GM19035 (cell line): Measurements from ENCODE around the gene NRF1.
"Not testable (repeated sequence)": the region's sequence is repeated elsewhere in the genome, so short reads cannot be mapped to it uniquely, and the experiment has no call there.

Experiments
- ATAC-seq: cut with Tn5 transposase; IDR thresholded peaks from one replicate; pipeline ENCODE4 v1.9.1; 2021; ENCODE audit not compliant: unreplicated experiment

NRF1 gene

DNA sequence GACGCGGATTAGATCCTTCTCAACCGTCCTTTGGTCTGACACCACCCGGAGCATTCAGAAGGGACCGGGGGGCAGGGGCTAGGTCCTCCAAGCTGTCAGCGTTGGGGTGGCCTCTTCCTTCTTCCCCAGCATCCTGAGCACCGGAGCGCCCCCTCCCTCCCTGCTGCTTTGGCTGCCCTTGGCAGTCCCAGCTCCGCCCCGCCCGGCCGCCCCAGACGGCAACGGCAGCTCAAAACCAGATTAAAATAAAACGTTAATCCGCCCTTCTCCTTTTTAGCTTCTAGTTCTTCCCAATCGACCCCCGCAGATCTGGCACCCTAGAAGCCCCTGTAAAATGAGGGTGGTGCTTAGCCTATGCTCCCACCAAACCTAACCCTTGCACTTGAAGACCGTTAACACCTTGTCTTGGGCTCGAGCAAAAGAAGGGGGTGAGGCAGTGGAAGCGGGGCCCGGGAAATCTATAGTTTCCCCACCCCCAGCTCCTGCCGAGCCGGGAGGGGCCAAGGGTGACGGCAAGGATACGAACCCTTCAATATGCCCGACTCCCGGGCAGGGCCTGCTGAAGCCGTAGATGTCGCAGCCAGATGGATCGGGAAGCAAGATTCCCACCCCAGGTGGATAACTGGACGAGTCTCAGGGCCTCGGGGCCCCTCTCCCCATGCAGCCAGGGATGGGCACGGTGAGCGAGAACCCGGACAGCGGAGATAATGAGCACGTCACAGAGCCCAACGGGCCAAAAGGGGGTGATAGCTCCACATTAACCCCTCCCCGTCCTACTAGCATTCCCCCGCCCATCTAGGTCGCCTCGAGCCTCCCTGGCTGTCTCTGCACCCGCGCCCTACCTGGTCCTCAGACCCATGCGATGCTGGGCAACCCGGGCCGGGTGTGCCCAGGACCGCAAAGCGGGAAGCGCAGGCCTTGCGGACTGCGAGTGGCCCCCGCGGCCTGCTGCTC is 169.7 kb downstream of the NRF1 start:
- ATAC-seq = no peak

DNA sequence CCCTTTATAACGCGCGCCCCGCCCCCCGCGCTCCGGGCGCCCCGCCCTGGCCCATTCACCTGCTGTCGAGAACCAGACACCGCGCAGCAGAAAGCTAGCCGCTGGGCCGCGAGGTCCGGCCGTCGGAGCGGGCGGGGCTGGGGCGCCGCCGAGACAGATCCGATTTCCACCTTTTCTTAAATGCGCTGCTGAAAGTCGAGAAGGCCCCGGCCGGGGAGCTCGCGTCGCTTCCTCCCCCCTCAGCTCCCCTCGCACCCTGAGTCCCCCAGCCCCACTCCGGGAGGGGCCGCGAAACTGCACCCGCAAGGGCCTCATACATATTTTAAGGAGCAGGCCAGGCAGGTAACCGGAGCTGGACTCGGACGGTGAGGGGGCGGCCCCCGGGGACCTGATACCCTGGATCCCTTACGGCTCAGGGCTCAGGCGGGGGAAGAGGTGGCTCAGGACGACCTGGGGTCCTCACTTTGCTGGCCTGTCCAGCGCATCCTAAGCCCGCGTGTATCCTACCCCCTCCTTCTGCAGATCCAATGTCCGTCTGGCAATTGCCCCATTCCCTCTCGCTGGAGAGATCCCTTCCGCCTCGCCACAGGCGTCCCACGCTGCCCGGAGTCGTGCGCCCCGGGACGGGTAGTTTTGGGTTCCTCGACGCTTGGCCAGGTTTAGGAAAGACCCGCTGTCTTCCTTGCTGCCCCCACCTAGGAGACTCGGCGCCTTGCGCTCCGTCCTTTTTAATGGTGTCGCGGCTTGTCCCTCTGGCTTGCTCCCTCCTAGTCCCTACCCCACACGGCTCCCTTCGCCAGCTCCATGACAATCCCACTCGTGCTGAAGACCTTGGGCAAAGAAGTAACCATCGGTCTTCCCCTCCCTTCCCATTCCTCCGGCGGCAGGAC is 170.7 kb downstream of the NRF1 start:
- ATAC-seq = no peak

DNA sequence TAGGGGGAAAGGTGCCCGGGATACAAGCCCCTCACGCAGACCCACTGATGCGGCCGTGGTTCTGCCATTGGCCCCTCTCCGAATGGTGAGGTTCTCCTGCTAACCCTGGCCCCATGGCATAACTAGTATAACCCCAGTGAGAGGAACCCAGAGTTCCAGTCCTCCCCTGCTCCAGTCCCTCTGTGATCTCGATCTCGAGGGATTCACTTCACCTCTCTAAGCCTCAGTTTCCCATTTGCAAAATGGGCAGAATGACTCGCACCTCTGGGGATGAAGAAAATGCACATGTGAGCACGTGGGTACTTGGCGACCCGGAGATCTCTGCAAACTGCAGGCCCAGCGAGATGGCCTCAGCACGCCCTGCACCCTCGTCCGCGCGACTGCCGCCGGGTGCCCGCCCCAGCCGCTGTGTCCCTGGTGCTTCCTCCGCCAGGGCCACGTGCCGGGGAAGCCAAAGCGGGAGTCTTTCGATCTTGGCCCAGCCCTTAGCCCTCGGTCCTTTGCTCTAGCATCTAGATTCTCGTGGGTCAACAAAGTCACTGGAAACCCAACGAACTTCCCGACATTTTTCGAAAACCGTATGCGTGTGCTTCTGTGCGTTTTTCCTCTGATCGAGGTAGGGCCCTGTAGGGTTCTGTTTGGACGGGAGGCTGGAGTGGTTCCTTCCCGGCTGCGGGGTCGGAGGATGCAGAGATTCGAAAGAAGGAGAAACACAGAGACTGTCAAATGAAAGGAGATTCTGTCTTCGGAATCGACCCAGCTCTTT is 171.5 kb downstream of the NRF1 start:
- ATAC-seq = no peak

DNA sequence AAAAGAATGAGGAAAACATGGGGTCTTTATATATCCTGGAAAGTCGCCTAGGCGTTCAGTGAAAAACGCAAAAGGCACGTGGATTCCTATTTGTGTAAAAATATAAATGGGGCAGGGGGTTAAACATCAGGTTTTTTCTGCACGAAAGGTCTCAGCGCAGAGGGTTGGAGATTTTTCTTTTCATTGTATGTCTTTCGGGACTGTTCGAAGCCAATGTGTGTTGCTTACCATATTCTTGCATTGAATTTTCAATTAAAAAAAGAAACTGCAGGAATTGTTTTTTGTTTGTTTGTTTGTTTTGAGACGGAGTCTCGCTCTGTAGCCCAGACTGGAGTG is 172.0 kb downstream of the NRF1 start:
- no peak for ATAC-seq

DNA sequence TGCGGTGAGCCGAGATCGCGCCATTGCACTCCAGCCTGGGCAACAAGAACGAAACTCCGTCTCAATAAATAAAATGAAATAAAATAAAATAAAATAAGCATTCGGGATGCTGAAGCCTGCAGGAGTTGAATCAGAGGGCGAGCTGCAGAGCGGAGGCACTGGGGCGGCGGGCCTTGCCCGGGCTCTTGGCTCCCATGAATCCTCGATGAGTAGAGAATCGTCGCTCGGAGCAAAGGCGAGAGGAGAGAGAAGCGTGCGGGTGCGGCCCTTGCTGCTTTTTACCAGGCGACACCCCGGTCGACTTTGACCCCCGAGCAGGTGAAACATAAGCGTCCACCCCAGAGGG is 172.9 kb downstream of the NRF1 start:
- ATAC-seq = no peak

DNA sequence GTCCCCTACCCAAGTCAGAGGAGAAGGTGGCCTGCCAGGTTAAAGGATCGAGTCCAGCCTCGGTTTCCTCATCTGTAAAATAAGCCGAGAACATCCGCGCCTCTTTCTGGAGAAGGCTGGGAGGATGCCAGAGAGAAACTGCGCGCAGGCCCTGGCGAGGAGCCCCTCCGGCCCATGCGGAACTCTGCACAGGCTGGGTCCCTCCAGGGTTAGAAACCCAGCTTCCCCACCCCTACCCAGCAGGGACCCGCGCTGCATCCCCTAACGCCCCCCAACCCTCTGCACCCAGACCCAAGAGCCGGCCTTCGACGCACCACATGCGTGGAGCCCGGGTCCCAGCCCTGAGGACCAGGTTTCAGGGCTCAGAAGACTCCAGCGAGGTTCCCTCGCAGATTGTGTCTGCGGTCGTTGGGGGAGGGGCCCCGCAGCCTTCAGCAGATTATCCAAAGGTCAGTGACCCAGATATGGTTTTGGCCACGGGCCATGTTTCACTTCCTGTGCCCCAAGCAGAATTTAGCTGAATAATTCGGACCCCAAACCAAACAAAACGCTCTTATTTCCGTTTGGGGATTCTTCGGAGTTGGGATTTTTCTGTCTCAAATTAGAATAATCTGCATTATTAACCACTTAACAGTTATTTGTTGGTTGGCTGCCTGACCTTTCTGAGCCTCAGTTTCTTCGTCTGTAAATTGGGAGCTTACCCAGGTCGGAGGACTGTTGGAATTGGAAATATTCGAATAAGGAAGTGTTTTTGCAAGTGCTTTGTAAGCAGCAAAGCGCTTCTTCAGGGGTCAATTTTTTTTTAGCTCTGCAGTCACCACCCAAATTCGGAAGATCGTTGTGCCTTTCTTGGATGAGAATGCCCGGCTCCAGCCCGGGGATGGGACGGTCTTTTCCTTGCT is 173.5 kb downstream of the NRF1 start:
- no peak for ATAC-seq

DNA sequence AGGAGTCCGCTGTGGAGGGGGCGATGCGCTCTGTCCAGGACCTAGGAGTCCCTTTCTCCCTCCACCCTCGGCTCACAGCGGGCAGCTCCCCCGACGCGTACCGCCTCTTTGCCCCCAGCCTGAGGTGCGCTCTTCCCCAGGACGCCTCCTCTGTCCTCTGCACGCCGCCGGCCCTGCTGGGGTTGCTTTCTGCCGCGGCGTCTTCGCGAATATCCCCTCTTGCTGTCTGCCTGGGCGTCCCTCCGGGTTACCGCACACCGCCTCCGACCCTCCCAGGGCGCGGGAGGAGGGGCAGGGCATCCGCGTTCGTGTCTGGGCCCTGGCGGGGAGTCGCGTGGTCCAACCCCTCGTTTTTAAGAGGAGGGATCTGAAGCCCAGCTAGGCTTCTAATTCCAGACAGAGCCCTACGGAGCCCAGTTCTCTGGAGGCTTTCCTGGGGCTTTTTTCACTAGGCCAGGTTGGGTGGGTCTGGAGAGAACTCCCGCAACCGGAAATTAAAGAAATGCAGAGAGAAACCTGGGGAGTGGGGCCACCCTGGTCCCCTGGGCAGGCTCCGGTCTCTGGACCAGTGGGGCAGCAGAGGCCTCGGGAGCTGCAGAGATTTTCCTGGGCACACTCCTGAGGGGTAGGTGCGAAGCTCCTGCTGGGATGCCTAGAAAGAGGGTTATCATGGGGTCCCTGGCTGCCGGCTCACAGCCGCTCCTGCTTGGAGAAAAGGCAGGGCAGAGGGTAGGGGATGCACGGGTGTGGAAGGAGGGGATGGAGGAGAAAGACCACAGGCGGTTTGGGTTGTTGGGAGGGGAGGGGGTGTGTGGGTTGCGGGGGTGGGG is 174.4 kb downstream of the NRF1 start:
- no peak for ATAC-seq

DNA sequence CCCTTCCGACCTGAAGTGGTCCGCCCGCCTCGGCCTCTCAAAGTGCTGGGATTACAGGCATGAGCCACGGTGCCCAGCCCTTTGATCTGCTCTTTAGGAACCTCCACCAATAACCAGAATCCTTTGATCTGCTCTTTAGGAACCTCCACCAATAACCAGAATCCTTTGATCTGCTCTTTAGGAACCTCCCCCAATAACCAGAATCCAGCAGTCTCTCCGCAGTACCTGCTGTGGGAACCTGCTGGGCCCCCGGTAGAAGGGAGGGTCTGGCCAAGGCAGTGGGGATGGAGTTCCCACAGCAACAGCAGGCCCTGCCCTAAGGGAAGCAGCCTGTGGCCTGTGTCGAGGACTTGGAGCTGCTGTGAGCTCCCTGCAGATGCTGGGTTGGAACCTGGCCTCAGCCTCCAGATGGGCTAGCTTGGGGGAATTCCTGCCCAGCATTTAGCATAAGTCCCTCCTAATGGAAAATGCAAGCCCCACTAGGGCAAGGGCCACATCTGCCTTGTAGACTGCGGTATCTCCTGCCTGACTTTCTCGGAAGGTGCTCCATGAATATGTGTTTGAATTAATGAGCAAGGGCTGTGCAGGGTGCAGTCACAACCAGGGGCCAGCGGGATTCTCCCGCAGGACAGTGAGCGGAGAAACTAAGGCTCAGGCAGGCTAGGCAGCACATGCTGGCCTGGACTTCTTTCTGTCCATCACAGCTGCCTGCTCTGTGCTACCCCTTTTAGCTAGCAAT is 175.5 kb downstream of the NRF1 start:
- no peak for ATAC-seq

DNA sequence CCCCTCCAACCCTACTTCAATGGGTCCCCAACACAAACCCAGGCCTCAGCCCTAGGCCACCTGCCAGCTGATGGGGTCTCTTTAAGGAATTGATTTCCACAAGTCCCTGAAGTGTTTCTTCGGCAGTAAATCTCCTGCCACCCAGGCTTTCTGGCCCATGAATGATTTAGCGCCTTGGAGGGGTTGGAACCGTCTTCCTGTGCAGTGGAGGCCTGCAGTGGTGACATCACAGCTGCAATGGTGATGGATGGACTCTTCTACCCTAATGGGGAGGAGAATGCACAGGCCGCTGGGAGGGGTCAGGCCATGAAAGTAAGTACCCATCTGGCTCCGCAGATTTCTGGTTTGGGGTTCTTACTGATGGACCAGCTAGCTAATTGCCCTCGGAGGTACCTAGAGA is 177.5 kb downstream of the NRF1 start:
- ATAC-seq = no peak

DNA sequence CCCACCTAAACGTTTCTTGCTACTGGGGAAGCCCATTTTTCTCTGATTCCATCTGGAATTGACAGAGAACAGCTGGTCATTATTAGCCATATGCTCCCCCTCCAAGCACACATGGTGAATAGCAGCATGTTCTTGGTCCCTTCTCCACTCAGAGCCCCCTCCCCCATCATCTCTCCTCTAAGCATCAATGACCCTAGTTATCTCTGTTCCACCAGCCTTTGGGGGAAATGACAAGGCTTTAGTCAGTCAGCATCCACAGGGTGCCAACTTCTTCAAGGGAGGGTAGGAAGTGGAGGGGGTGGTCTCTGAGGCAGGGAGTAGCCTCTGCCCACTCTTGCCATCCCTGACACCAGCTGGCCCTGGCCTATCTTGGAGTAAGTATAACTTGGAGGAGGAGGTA is 178.1 kb downstream of the NRF1 start:
- no peak for ATAC-seq

DNA sequence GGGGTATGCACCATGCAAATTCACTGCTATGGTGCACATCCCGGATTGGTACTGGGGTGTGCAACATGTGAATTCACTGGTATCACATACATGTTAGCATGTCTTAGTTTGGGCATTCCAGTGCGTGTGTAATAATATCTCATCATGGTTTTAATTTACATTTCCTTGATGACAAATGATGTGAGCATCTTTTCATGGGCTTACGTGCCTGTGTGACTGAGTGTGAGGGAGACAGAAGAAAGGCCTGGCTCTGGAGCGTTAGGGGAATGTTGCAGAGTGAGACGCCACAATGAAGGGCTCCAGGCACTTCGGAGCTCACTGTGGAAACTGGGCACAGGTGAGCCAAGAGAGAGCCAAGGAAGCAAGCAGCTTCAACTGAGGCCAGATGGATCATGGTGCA is 178.6 kb downstream of the NRF1 start:
- no peak for ATAC-seq

DNA sequence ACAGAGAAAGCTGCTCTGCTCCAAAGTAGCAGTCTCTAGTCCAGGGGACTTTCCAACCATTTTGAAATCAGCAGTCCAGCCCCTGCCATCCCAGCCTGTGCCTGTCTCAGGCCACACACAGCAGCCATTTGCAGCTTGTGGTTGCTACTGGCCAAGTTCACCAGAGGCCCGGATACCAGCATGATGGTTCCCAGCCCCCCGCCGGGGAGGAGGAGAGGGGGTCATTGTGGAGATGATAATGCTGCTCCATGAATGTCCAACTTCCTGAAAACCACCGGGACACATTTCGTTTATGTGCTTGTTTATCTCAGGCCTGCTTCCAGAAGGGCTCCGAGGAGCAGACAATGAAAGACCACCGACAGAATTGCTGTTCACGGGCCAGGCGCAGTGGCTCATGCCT is 181.2 kb downstream of the NRF1 start:
- no peak for ATAC-seq

DNA sequence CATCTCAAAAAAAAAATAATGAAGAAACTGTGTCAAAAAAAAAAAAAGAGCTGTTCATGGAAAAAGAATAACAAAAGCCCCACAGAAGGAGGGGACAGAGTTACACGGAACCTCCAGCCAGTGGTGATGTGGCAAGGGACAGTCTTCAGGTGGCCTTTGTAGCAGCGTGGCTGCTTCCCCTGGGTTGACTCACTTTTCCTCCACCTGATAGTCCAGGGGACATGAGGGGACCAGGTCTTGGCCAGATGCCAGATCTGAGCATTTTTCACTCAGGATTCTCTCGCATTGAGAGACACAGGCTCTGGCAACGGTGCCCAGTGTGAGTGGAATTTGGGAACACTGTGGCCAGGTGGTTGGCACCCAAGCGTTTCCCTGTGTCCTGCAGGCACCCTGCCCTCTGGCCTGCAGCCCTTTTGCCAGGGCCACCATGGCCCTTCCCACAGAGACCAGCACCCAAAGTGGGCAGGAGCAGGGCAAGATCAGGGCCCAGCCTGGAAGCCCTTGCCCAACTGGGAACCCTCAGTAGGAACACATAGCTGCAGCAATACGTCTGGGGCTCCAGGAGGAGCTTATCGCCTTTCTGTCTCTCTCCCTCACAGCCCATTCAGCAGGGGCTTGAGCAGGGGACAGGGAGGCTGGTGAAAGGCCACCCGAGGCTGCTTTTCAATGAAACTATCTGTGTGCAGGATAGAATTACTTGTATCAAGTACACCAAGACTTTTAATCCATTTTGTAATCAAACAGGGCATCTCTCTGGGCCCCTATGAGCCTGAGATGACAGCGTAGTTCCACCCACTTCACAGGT is 182.2 kb downstream of the NRF1 start:
- ATAC-seq = no peak

DNA sequence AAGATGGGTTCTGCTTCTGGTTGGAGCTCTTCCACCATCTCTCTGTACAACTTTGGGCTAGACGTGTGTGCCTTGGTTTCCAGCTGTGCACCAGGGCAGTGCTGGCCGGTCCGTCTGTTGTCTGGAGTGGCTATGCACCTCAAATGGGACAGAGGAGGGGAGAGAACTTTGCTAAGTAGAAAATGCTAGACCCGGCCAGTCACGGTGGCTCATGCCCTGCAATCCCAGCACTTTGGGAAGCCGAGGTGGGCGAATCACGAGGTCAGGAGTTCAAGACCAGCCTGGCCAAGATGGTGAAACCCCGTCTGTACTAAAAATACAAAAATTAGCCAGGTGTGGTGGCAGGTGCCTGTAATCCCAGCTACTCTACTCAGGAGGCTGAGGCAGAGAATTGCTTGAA is 182.9 kb downstream of the NRF1 start:
- not testable (repeated sequence) for ATAC-seq

DNA sequence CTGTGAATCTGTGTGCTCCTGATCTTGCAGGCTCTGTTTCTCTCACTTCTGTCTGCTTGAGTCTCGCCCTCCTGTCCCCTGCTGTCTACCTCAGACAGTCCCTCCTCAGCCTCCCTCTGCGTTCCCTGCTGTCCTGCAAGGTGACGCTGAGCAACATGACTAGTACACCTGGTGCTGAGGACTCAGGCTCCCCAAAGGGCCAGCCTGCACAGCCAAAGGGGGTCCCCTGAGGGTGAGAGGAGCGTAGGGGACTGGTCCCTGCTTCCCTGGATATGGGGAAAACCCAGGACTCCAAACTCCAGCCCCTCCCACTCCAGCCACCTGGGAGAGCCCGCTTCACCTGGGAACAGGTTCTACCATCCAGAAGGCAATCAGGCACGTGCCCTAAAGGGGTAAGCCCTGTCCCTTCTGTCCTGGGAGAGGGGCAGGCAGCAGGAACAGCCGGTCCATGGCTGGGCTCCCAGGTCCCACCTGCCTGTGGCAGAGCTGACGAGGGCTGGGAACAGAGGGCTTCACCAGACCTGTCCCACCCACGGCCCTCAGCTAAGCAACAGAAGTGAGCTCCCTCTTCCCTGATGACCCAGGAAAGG is 184.8 kb downstream of the NRF1 start:
- ATAC-seq = no peak

DNA sequence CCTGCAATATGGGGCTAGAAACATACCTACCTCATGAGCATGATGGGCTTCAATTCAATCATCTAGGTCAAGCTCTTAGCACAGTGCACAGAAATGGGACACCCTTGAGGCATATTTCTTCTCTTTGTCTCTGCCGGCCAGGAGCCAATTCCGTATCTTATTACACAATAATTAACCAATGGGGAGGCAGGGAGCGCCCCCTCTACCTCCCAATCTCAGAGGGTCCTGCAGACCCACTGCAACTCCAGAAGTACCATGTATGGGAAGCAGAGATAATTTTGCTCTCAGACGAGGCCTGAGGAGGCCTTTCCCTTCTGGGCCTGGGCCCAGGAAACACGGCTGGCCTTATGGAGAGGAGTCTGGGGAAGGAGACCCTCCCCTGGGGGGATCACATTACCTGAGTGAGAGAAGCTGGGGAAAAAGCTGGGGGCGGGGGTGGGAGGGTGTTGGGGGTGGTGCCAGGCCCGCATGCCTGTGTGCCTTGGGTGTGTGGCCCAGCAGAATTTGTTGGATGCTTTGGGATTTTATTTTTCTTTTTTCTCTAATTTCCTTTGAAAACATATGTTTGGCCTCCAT is 185.8 kb downstream of the NRF1 start:
- no peak for ATAC-seq

DNA sequence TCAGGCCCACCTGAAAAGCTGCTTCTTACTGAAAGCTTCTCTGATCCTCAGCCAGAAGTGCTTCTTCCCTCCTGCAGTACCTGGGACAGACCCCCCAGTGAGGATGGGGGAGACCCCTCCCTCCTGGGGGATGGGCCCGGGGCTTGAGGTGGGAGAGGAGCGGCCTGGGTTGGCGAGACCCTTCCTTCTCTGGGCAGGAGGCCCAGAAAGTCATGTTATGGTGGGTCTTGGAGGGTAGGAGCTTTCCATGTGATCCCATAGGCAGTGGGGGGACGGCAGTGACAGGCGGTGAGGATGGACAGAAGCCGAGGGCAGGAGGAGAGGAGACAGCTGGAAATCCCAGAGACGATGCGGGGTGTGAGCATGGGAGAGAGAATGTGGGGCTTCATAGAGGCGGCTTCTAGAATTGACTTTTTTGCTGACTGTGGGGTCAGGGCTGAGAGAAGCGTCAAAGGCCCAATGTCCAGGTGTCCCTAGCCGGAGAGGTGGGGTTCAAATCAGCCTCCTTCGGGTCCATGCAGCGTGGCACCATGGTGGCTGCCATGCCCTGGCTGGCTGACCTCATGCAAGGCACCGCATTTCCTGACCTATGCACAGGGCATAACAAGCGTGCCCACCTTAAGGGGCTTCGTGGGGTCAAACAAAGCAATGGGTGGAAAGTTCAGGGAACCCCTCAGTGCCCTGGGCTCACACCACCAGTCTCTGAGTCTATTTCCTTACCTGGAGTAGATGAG is 187.3 kb downstream of the NRF1 start:
- ATAC-seq = no peak
